Spleen (tissue), 7 donors: ENCODE results near the gene CD36.

ENCODE experiments used
- POLR2A ChIP-seq, 3 donors: fragments of 450-650 bp; IDR thresholded peaks; one replicate each; pipeline ENCODE4 v1.5.1; 2017; ENCODE audit warnings: antibody characterized with exemption in 3 of 3, mild to moderate bottlenecking in 1 of 3
- TF ChIP-seq, protein P1 (sequence below), 11 experiments: fragments of 200-600 bp in 7 of 11; fragments of 450-650 bp in 4 of 11; sonication (generic) in 4 of 11; IDR thresholded peaks in 8 of 11; conservative IDR thresholded peaks in 3 of 11; 1 replicate in 7 of 11; 2 replicates in 4 of 11; pipeline versions ENCODE4 v1.4.0 to v1.8.0; 2016 to 2021; ENCODE audit warnings: antibody characterized with exemption in 11 of 11, inconsistent platforms in 4 of 11, mild to moderate bottlenecking in 1 of 11
- donor health status: DM: no; HTN: no; CAD: no; lungs with moderate emphysema.
- donor health status: DM: no; HTN: no; CAD: no.
- donor health status: DM: no; HTN: no; CAD: no.

DNA sequence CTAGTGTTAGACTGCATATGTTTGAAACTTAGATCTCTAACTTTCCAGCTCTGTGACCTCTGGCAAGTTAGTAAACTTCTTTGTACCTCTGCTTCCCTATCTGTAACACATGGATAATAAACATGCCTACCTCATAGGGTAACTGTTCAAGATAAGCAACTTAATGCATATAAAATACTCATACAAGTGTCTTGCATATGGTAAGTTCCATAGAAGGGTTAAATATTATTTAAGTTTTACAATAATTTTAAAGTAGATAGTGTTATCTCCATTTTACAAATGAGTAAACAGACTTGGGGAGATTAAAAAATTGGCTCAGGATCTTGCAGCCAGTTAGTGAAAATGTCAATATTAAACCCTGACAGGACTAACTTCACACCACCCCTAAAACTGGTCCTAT is 30.1 kb upstream of the CD36 start:
- TF ChIP-seq, protein P1, sequence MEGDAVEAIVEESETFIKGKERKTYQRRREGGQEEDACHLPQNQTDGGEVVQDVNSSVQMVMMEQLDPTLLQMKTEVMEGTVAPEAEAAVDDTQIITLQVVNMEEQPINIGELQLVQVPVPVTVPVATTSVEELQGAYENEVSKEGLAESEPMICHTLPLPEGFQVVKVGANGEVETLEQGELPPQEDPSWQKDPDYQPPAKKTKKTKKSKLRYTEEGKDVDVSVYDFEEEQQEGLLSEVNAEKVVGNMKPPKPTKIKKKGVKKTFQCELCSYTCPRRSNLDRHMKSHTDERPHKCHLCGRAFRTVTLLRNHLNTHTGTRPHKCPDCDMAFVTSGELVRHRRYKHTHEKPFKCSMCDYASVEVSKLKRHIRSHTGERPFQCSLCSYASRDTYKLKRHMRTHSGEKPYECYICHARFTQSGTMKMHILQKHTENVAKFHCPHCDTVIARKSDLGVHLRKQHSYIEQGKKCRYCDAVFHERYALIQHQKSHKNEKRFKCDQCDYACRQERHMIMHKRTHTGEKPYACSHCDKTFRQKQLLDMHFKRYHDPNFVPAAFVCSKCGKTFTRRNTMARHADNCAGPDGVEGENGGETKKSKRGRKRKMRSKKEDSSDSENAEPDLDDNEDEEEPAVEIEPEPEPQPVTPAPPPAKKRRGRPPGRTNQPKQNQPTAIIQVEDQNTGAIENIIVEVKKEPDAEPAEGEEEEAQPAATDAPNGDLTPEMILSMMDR (IDR thresholded peaks at IDR 0.05 in 8 of 11, conservative IDR thresholded peaks at IDR 0.05 in 3 of 11) = no peak
- no peak for TF ChIP-seq POLR2A (IDR thresholded peaks at IDR 0.05)
